Measurements from ENCODE around the gene TMEM178B.
"Not testable (repeated sequence)": the region's sequence is repeated elsewhere in the genome, so short reads cannot be mapped to it uniquely, and the experiment has no call there.

The TMEM178B gene

GRCh38 chr7:141317033-141317585 is 243.2 kb downstream of the TMEM178B start:
- DNase-seq = no peak

- DNase-seq = no peak
Observed at GRCh38 chr7:141320287-141320686, 246.4 kb downstream of the TMEM178B start.

- no peak for DNase-seq
Observed at GRCh38 chr7:141322383-141322782, 248.5 kb downstream of the TMEM178B start.

- DNase-seq = no peak
Observed at GRCh38 chr7:141323826-141324225, 250.0 kb downstream of the TMEM178B start.

GRCh38 chr7:141324870-141325269 is 251.0 kb downstream of the TMEM178B start:
- DNase-seq = no peak

- no peak for DNase-seq
Observed at GRCh38 chr7:141325275-141325674, 251.4 kb downstream of the TMEM178B start.

GRCh38 chr7:141328290-141328689 is 254.4 kb downstream of the TMEM178B start:
- DNase-seq = no peak

- not testable (repeated sequence) for DNase-seq
Observed at GRCh38 chr7:141330285-141330684, 256.4 kb downstream of the TMEM178B start.

- no peak for DNase-seq
Observed at GRCh38 chr7:141333459-141333858, 259.6 kb downstream of the TMEM178B start.

- no peak for DNase-seq
Observed at GRCh38 chr7:141335164-141335563, 261.3 kb downstream of the TMEM178B start.

- no peak for DNase-seq
Observed at GRCh38 chr7:141339603-141340002, 265.7 kb downstream of the TMEM178B start.

- DNase-seq = no peak
Observed at GRCh38 chr7:141340991-141341390, 267.1 kb downstream of the TMEM178B start.

- no peak for DNase-seq
Observed at GRCh38 chr7:141342621-141343408, 269.0 kb downstream of the TMEM178B start.

- no peak for DNase-seq
Observed at GRCh38 chr7:141344153-141344935, 270.5 kb downstream of the TMEM178B start.

GRCh38 chr7:141348728-141349127 is 274.9 kb downstream of the TMEM178B start:
- DNase-seq = no peak

- DNase-seq = no peak
Observed at GRCh38 chr7:141349338-141349737, 275.5 kb downstream of the TMEM178B start.

- DNase-seq = no peak
Observed at GRCh38 chr7:141349804-141350203, 275.9 kb downstream of the TMEM178B start.

- no peak for DNase-seq
Observed at GRCh38 chr7:141351175-141351574, 277.3 kb downstream of the TMEM178B start.

GRCh38 chr7:141352955-141353354 is 279.1 kb downstream of the TMEM178B start:
- no peak for DNase-seq

- DNase-seq = peak; percentile 31
Observed at GRCh38 chr7:141354251-141354650, 280.4 kb downstream of the TMEM178B start.

GRCh38 chr7:141355032-141355431 is 281.2 kb downstream of the TMEM178B start:
- DNase-seq = no peak

- no peak for DNase-seq
Observed at GRCh38 chr7:141356161-141356560, 282.3 kb downstream of the TMEM178B start.

- no peak for DNase-seq
Observed at GRCh38 chr7:141358386-141358785, 284.5 kb downstream of the TMEM178B start.

GRCh38 chr7:141359262-141359661 is 285.4 kb downstream of the TMEM178B start:
- DNase-seq = no peak
